HG03103 (cell line): Measurements from ENCODE around the gene TRPC3.

ENCODE experiments used
- ATAC-seq: cut with Tn5 transposase; IDR thresholded peaks from one replicate; pipeline ENCODE4 v1.9.1; 2021; ENCODE audit warnings: low read depth; ENCODE audit not compliant: unreplicated experiment

TRPC3 gene

DNA sequence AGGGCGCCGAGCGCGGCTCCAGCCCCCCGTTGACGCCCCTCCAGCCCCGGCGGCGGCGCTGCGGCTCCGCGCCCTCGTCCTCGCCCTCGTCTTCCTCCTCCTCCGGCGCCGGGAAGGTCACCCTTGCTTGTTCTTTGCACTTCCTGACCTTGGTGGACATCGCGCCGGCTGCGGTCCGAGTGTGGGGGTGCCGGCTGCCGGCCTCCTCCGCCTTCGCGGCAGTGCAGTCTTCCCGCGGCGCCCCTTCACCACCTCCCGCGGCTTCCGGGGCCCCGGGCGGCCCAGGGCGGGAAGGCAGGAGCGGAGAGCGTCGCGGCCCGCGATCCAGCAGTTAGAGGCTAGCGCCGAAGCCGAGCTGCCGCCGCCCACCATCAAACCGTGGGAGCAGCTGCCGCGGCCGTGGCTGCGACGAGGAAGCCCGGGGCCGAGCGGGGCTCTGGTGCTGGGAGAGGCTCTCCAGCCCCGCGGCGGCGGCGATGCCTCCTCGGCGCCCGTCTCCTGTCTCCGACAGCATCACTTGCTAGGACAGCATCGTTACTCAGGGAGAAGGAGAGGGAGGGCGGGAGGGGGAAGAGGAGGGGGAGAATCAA, at the start of gene TRPC3:
Gene TRPC3, minus strand, starts transcription at position 540 of the 590 bp plus-strand sequence. Its CDS starts 380 bp downstream, at position 160.
- no peak for ATAC-seq

DNA sequence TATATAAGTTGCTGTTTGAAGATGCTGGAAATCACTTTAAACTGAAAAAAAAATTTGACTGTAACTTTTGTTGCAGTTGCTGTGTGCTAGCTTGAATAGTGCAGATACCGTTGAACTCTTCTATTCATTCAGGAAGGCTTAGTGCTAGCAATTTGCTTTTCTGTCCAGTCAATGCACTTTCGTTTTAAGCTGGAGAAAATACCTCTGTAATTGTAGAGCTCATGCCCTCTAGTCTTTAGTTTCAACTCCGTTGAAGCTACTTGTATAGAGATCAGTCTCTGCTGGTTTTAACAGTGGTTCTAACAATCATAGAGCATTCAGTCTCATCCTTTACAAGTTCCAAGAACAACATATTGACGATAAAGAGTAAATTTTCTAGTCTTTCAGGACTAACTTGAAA, 49.0 kb upstream of the TRPC3 start:
- no peak for ATAC-seq

DNA sequence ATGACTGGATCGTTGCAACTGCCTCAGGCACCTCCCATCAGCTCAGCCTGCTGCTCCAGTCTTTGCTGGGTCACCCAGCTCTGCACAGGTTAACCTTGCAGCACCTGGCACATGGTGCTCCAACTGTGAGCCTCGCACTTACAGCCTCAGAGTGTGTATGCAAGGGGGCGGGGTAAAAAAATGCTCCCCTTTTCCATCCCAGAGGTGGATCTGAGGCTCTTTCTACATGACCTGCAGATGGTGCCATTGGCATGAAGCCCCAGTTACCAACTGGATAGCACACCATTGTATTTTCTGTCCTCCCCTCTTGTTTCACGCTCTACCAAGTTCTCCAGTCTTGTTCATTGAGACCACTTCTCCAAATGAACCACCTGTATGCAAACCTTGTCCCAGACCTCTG, 46.2 kb upstream of the TRPC3 start:
- no peak for ATAC-seq

DNA sequence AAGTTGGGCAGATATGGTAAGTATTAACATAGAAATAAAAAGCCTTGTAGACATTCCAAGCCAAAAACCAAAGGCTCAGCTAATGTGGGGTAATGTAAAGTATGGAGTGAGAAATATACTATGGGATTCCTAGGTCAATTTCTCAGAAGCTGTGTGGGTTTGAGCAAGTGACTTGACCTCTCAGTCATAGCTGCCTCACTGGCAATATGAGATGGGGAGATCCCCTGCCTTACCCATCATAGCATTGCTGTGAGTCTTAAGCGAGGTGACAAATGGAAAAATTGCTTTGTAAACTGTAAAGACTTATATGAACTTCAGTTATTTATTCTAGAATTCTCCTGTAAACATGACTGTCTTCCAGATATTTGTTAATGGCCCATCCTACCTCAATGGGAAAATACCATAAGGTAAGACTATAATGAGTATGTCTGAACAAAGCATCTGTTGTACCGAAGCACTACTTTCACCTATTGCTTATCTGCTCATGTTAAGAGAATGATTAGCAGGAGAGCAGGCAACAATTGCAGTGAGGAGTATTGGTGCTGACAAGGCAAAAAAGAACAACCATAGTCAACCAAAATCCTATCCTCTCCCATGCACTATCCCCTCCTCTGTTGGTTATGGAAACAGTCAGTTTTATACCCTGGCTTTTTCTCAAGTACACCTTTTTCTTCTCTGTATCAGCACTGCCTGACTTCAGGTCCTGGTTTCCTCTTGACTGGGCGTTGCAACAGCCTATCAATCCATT, 44.1 kb upstream of the TRPC3 start:
- ATAC-seq, result no peak

DNA sequence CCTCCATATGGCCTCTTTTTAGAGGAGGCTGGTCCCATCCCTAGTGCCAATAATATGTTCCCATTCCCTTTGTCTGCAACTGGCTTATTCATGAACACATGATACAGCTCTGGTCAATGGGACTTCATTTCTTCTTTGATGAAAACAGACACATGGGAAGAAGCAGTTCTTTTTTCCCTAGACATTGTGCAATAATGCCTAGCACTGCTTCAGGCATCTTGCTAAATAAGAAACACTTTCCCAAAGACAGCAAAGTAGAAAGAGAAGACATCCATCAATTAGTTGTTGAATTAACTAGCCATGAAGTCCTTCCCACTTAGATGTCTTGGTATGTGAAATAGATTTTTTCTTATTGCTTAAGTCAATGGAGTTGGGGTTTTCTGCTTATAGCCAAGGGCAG, 40.1 kb upstream of the TRPC3 start:
- no peak for ATAC-seq

DNA sequence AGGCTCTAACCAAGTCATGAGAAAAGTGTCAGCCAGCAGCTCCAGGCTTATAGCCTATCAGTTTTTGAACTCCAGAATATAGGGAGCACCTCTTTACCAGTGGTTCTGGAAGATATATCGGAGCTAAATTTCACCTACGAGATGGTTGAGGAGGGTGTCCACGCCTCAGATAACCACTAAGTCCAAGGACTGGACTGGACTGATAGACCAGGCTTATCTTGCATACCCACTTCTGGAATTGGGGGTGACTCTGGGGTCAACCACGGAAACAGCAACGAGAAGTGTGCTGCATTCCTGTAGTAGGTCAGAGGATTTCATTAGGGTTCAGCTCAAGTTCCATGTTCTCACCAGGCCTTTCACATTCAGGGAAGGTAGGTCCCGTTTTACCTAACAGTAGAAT, 38.6 kb upstream of the TRPC3 start:
- ATAC-seq, result no peak

DNA sequence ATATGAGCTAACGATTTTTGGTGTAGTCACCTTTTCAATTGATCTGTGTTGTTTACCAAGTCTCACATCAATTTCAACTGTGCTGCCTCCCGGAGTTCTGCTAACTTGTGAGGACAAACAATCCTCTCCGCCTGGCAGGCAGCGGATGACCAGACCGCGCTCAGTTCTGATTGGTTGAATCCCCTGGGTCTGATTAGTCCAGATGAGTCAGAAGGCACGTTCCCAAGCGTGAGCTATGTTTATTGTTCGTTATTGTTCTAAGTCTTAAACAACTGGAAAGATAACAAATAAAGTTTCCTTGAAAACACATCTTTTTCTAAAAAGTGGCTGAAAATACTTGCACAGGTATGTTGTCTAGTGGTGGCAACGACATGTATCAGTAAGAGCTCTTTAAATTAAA, 37.9 kb upstream of the TRPC3 start:
- ATAC-seq, result no peak

DNA sequence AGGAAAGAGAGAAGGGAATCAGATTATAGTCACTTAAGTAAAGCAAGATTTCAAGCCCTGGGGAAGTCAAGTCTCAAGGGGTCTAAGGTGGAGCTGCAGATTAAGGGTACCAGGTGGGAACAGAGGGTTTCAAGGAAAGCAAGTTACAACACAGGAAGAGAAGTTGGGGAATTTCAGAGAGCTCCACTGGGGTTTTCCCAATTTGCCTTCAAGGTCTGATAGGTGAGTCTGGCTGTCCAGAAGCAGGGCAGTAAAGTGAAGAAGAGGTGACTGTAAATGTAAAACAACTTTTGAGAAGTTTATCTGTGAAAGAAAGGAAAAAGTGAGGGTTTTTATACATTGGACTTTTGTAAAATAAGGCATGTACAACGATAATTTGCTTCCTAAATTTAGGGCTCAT, 37.1 kb upstream of the TRPC3 start:
- ATAC-seq, result no peak

DNA sequence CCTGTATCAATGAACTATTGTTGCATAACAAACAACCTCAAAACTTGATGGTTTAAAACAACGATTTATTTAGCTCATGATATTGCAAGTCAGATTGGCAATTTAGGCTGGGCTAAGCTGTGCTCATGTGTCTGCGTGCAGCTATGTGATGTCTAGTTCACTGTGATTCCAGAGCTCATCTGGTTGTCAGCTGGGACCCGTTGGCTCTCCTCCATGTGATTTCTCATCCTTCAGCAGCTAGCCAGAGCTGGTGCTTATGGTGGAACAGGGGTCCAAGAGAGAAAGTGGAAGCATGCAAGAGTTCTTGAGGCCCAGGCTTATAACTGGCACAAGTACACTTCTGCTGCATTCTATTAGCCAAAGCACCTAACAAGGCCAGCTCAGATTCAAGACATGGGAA, 28.8 kb upstream of the TRPC3 start:
- ATAC-seq, result no peak

DNA sequence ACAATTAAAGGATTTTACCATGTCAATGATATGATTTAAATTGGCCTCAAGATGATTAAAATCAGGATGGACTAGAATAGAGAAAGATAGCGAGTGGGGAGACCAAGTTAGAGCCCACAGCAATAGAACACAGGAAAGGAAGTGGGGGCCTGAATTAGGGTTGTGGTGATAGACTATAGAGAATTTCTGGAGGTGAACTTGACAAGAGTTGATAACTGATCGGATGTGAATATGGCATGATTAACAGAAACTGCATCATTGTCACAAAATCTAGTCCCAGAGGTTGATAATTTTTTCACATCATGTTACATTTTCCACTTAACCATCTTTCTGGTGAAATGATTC, 26.3 kb upstream of the TRPC3 start:
- ATAC-seq, result peak; percentile 39

DNA sequence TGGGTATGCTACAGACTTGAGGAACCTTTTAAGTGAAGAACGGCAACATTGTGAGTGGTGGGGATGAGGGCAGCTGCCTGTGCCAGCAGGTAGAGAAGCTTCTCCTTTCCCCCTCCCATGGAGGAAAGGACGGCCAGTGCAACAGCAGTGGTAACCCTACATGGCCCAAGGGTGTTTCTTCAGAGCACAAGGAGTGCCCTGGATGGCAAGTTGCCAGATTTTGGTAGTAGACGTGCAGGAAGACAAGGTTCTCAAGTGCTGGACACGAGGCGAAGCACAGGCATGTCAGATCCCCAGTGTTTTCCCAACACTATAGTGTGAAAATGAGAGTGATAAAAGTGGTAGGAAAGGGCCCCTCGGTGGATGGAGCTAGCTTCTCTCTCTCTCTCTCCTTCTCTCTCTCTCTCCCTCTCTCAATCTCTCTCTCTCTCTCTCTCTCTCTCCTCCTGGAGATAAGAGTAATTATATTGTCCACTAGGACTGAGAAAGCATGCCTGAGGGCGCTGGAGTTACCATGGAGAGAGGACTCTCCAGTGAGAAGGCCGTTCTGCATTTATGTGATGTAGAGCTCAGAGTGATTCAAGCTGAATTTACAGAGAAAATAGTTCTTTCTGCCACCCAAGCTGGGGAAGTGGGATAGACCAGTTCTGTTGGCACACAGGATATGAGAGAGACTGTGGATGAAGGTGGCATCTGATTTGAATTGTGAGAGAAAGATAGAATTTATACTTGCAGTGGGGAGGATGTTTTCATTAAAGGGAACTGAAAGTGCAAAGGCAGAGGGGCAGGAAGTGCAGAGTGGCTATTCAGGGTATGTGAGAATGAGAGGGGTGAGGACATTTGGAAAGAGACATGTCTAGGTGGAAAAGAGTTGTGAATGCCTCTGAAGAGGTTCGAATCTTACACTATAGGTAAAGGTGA, 25.7 kb upstream of the TRPC3 start:
- peak; percentile 95 for ATAC-seq

DNA sequence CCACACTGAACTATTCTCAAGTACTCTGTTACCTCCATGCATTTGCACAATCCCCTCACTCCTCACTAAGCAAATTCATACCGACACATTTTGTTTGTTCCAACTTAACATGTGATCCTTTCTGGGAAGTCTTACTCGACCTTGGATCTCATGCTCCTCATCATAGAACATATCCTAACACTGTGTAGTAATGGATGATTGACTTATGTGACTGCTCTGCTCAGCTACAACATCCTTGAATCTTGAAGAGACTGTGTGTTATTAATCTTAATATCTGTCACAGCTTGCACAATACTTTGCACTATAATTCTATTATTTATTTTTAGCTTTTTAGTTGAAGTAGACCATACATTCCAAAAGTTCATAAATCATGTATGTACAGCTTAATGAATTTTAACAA, 23.9 kb upstream of the TRPC3 start:
- ATAC-seq, result no peak

DNA sequence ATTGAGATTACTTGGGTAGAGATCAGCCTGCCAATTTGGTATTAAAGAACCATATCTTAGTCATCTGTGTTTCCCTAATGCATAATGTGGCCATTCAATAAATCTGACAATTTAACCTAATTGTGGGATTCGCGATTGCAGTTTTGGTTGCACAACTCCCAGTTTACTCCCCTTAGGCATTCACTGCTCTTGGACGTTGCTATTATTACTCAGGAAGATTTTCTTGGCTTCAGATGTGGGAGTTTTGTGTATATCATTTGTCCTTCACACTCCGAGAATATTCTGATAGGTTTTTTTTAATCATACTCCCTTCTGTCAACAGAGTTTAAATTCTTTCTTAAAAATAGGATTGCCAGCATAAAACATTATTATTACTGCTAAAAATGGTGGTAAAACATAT, 22.0 kb upstream of the TRPC3 start:
- no peak for ATAC-seq

DNA sequence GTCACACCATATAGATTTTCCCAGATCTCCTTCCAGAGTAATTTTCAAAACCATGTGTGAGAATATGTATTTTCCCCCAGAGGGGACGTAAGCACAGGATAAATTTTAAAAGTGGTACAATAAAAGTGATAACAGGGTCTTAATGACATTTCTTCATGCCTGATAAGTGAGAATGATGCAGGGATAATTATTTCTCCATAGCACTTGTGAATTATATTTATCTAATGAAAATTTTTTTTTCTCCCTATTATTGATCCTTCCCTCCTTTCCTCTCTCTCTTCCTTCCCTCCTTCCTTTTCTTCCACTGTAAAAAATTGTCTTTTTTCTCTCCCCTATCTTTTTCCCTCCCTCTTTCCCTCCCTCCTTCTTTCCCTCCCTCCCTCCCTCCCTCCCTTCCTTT, 17.0 kb upstream of the TRPC3 start:
- no peak for ATAC-seq

DNA sequence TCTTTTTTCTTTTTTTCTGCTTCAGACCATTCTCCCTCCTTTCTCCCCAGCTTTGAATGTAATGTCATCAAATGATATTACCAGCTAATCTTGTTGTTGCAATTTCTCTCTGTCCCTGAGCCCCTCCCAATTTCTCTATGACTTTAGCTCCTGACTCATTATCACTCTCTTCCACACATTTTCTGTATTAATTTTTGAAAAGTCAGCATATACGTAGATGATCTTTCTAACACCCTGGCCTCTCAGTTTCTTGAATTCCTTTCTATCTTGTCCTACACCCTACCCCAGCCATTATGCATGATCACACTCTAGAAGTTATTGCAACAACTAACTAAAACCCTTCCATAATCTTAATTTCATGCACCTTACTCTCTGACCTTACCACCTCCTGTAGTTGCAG, 13.1 kb upstream of the TRPC3 start:
- no peak for ATAC-seq

DNA sequence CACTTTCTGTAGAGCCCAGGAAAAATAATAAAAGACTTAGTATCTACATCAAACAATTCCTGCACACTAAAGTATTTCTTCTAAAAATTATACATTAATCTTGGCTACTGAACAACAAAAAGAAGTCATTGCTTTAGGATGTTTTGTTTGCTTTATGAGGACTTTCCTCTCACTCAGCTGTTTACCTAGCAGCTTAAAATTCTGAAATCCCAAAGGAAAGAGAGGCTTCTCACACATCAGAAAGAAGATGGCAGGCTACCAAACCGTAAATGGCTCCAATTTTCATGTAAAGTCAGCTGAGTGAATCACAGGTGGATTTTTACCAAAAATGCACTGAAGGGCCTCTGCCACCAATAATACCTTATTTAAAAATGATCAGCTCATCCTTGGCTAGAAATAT, 9.0 kb upstream of the TRPC3 start:
- ATAC-seq, result no peak

DNA sequence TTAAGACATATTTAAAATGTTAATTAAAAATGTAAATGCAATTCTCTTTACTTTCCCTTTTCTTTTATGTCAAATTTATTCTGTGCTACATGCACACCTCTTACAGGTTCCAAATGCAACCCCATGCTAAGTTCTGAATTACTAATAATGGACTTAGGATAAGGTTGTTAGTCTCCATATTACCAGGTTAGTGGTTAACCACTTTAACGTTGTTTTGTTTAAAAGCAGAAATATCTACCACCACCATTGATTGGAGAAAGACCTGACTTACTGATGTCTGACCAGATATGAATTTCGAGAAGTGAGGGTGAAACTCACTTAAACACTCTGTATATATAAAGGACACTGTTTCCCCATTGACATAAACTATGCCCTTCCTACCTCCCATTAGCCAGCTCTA, 6.9 kb upstream of the TRPC3 start:
- no peak for ATAC-seq

DNA sequence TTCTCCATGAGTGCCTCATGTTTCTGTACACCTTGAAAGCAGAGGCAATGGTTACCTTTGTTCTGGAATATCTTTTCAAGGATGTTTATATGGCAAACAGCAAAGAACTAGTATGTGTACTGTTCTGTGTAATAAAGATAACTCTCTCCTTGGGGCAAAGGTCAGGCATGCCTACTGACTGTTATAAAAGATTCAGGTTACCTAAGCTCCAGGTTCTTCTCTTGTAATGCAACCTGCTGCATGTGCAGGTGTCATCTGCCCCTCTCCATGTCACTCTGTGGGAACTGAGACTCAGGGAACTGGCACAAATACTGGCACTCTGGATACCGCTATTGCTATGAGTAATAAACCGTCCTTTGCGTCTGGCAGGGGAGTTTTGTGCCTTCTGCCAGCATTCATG, 5.4 kb upstream of the TRPC3 start:
- ATAC-seq, result no peak

DNA sequence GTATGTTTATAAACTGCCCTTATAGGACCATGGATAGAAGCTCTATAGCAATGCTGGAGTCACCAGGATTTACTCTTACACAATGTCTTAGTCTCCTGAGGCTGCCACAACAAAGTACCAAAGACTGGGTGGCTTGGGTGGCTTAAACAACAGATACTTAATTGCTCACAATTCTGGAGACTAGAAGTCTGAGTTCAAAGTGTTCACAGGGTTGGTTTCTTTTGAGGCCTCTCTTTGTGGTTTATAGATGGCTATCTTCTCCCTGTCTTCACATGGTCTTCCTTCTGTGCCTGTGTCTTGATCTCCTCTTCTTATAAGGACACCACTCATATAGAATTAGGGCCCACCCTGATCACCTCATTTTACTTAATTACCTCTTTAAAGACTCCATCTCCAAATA, 2.0 kb upstream of the TRPC3 start:
- ATAC-seq, result no peak

DNA sequence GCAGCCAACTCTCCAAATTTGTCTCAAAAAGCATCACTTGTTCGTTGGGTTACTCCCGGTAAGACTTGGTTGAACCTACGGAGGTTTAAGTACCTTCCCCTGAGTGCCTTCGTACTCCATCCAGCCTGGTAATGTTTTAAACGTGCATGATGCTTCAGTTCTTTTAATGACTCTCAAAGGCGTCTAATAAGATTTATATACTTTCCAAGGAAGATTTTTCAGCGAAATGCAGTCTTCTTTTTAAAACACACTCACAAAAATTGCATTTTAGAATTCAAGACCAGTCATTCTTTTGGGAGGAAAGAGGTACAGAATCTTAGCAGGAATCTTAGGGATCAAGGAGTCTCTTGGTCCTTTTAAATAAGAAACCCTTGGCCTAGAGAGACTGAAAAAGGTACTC, 430 bp upstream of the TRPC3 start:
- no peak for ATAC-seq

DNA sequence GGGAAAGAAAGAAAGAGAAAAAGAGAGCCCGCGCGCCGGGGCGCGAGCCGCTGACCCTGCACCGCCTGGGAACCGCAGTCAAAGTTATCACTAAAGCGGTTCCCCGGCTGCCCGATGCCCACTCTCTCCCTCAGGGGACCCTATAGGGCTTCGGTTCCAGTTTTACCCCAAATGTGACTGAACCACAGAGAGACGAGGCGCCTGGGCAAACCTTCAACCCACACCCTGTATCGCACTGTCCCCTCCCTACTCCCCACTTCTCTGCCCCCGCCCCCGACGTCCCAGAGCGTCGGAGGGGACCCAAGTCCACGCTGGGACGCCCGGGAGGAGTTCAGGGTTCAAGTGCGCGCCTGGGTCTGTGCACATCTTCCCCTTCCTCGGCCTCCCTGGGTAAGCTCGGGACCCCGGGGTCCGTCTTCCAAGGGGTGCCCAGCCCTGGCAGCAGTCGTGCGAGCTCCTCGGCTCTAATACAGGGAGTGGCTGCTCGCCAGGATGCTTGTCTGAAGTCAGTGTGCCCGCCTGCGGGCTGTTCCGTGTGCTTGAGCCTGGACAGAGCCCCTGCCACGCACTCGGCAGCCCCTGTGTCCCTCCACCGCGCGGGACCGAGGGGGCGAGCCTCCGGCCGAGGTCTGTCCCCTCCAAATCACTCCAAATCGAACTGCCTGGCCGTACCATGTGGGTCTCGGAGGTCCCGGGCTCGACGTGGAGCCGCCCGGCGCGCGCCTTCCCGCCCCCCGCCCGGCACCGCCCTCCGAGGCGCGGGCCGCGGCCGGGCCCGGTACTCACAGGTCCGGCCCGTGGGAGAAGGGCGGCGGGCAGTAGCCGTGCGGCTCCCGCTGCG, 960 bp downstream of the TRPC3 start:
- peak; percentile 17 for ATAC-seq
